K562 (cell line): ENCODE measurements around the gene THAP9. TPM values are rescaled to one million over a fixed set of nuclear protein-coding genes. Genes with fewer than 3 reads are reported as not detected.

ENCODE experiments used
- MBD1 ChIP-seq: fragments of 250-450 bp; sonication (Bioruptor Pico); IDR thresholded peaks from 2 replicates; pipeline ENCODE4 v1.8.0; 2022; ENCODE audit warnings: inconsistent platforms
- NFE2L1 ChIP-seq: fragments of 450-650 bp; IDR thresholded peaks from 2 replicates; pipeline ENCODE4 v1.6.1; 2016; ENCODE audit warnings: missing genetic modification characterization, low read depth, mild to moderate bottlenecking, missing compliant biosample characterization, moderate library complexity, borderline replicate concordance
- NRF1 ChIP-seq, 2 experiments: fragments of 450-650 bp; IDR thresholded peaks in 1 of 2; conservative IDR thresholded peaks in 1 of 2; 2 replicates each; pipeline ENCODE4 v1.6.1; 2014; ENCODE audit warnings: mild to moderate bottlenecking in 2 of 2
- RFX1 ChIP-seq: fragments of 450-650 bp; IDR thresholded peaks from 2 replicates; pipeline ENCODE4 v1.6.1; 2016; ENCODE audit warnings: mild to moderate bottlenecking, moderate library complexity
- SMAD4 ChIP-seq: fragments of 250-450 bp; sonication (Bioruptor Pico); conservative IDR thresholded peaks from 2 replicates; pipeline ENCODE4 v1.8.0; 2021; ENCODE audit warnings: inconsistent platforms, mild to moderate bottlenecking, moderate library complexity
- STAT5B ChIP-seq: fragments of 250-450 bp; sonication (Bioruptor Pico); IDR thresholded peaks from 2 replicates; pipeline ENCODE4 v1.8.0; 2021; ENCODE audit warnings: mild to moderate bottlenecking, inconsistent platforms
- ZBTB33 ChIP-seq: sonication (generic); formaldehyde crosslinking; IDR thresholded peaks from 2 replicates; pipeline ENCODE4 v1.8.1; 2023; ENCODE audit warnings: mild to moderate bottlenecking, missing genetic modification reagents
- ZKSCAN1 ChIP-seq: fragments of 150-350 bp; IDR thresholded peaks from 2 replicates; pipeline ENCODE4 v1.6.1; 2016; ENCODE audit warnings: low read depth, low read length
- ZNF184 ChIP-seq: sonication (generic); formaldehyde crosslinking; IDR thresholded peaks from 2 replicates; pipeline ENCODE4 v1.5.0; 2020; ENCODE audit warnings: missing genetic modification reagents
- ZNF253 ChIP-seq: fragments of 250-450 bp; sonication (Bioruptor Pico); conservative IDR thresholded peaks from 2 replicates; pipeline ENCODE4 v1.6.1; 2021; ENCODE audit warnings: mild to moderate bottlenecking
- ZNF318 ChIP-seq, 2 experiments: fragments of 450-650 bp; IDR thresholded peaks; 2 replicates each; pipeline ENCODE4 v1.6.1; 2016; ENCODE audit warnings: mild to moderate bottlenecking in 2 of 2, borderline replicate concordance in 1 of 2, low read depth in 1 of 2, moderate library complexity in 1 of 2
- ZNF354B ChIP-seq: fragments of 250-450 bp; sonication (Bioruptor Pico); IDR thresholded peaks from 2 replicates; pipeline ENCODE4 v1.4.0; 2020
- polyA plus RNA-seq, 8 experiments: library from polyadenylated mRNA; depleted of rRNA in 4 of 8; stranded (reverse) in 5 of 8; unstranded in 3 of 8; fragments of >200 nt; fragmentation: Nextera tagmentation in 2 of 8; fragmentation: Illumina TruSeq in 1 of 8; extraction: Ambion mirVana in 2 of 8; extraction: Trizol in 1 of 8; gene quantifications; 2 replicates each; pipeline versions ENCODE4 v1.2.1 to v1.2.3, GENCODE V29; 2011 to 2014; ENCODE audit warnings: inconsistent platforms in 1 of 8, missing spikeins in 1 of 8
- total RNA-seq, 7 experiments: library from RNA; depleted of rRNA in 6 of 7; stranded (reverse); fragments of >200 nt in 6 of 7; fragmentation: Illumina TruSeq in 2 of 7; extraction: Trizol in 2 of 7; gene quantifications; 2 replicates each; pipeline versions ENCODE4 v1.2.1 to v1.2.3, GENCODE V29; 2011 to 2021; ENCODE audit warnings: low replicate concordance in 1 of 7
- TF ChIP-seq, protein P1 (sequence below): fragments of 200-800 bp; sonication (Bioruptor generic); IDR thresholded peaks from 2 replicates; pipeline ENCODE4 v1.6.1; 2017; ENCODE audit warnings: missing genetic modification characterization, missing compliant biosample characterization
- TF ChIP-seq, protein P2 (sequence below): sonication (generic); formaldehyde crosslinking; IDR thresholded peaks from 2 replicates; pipeline ENCODE4 v1.8.0; 2022; ENCODE audit warnings: missing genetic modification reagents, mild to moderate bottlenecking, borderline replicate concordance

The THAP9 gene
- total and polyA plus RNA-seq, 9 of the 15 experiments (the other 6 are each of a cell fraction or from before 2014, with no cell fraction given): 3.4 to 7.0 (median 5.4) TPM

DNA sequence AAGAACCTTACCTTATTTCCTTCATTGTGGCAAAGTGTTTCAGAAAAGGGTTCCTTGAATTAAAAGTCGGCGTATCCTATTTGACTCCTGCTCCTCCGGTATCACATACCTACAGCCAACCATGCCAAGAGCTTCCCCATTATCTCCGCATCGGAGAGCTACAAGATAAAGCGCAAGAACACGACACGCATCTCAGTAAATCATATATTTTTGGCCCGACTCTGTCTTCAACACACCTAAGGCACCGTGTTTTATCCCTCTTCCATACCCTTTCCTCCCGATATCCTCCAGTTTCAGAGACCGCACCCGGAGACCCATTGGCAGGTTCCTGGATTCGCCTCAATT lies 497 bp upstream of the THAP9 start (continued):
- TF ChIP-seq MBD1 (CRISPR knock-in tag): no peak
- no peak for TF ChIP-seq ZBTB33 (CRISPR knock-in tag)
- TF ChIP-seq ZKSCAN1: no peak
- no peak for TF ChIP-seq NRF1 (conservative IDR thresholded peaks at IDR 0.05 in 1 of 2, IDR thresholded peaks at IDR 0.05 in 1 of 2)
- TF ChIP-seq STAT5B (CRISPR knock-in tag): no peak
- TF ChIP-seq ZNF184: no peak
- TF ChIP-seq, protein P1, sequence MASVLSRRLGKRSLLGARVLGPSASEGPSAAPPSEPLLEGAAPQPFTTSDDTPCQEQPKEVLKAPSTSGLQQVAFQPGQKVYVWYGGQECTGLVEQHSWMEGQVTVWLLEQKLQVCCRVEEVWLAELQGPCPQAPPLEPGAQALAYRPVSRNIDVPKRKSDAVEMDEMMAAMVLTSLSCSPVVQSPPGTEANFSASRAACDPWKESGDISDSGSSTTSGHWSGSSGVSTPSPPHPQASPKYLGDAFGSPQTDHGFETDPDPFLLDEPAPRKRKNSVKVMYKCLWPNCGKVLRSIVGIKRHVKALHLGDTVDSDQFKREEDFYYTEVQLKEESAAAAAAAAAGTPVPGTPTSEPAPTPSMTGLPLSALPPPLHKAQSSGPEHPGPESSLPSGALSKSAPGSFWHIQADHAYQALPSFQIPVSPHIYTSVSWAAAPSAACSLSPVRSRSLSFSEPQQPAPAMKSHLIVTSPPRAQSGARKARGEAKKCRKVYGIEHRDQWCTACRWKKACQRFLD (CRISPR knock-in tag): no peak
- no peak for TF ChIP-seq RFX1
- TF ChIP-seq NFE2L1 (tag): no peak
- TF ChIP-seq ZNF318 (IDR thresholded peaks at IDR 0.05; ENCODE audit: borderline replicate concordance in 1 of 2, low read depth in 1 of 2): 0 out of 4 replicates have a peak, but pooled peaks of 1 of the 2 experiments have one; percentile 81
- TF ChIP-seq SMAD4 (CRISPR knock-in tag): no peak
- TF ChIP-seq ZNF253 (CRISPR knock-in tag): 0 out of 2 replicates have a peak, but pooled peaks have one; percentile 20
- TF ChIP-seq, protein P2, sequence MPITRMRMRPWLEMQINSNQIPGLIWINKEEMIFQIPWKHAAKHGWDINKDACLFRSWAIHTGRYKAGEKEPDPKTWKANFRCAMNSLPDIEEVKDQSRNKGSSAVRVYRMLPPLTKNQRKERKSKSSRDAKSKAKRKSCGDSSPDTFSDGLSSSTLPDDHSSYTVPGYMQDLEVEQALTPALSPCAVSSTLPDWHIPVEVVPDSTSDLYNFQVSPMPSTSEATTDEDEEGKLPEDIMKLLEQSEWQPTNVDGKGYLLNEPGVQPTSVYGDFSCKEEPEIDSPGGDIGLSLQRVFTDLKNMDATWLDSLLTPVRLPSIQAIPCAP (CRISPR knock-in tag): no peak
- no peak for TF ChIP-seq ZNF354B (CRISPR knock-in tag)
